CD4-positive, alpha-beta T cell treated with Interleukin-15 for 1 hour (primary cell): ENCODE data around the gene AMER2.

Source experiments
- DNase-seq: peaks from one replicate; pipeline ENCODE4 v3.0.0-alpha.2; 2020

Gene AMER2, protein sequence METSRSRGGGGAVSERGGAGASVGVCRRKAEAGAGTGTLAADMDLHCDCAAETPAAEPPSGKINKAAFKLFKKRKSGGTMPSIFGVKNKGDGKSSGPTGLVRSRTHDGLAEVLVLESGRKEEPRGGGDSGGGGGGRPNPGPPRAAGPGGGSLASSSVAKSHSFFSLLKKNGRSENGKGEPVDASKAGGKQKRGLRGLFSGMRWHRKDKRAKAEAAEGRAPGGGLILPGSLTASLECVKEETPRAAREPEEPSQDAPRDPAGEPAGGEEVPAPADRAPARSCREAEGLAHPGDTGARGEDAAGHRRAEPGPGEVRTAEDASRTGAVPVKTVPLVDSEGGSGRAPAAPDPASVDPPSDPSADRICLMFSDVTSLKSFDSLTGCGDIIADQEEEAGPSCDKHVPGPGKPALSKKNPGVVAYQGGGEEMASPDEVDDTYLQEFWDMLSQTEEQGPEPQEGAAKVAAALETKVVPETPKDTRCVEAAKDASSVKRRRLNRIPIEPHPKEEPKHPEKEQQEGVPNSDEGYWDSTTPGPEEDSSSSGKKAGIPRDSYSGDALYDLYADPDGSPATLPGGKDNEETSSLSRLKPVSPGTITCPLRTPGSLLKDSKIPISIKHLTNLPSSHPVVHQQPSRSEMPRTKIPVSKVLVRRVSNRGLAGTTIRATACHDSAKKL

DNA sequence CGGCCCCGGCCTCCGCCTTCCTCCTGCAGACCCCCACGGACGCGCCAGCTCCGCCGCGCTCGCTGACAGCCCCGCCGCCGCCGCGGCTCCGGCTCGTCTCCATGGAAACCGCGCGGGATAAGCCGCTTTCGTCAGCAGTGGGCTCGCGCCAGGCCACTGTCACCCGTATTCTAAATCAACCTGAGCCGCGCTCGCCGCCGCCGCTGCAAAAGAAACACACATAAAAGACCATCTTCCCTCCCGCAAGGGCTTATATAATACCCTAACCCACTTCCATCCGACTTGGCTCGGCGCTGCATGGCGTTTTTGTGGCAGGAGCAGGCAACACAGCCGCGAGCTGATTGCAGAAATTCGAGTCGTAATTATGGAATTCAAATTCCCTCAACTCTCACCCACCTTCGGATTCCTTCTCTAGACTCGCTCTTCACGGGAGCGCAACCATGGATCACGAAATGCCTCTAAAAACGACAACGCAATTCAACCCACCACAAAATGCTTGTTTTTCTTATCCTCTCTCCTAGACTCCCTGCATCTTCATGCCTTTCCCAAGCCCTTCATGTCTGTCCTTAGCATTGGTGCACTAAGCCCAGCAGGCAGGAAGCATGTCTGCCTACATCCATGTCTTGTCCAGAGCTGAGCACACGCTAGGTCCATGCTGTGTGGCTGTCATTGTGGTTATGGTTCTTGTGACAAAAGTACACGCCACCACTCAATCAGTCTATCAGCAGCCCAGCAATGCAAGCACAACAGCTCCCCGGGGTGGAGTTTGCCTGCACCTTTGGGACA is at the start of gene AMER2:
TSS of gene AMER2 (minus strand) at position 772 of the 786 bp plus-strand sequence. CDS start at position 103, 669 bp downstream.
- no peak for DNase-seq

GRCh38 chr13:25218019-25218418 is 45.9 kb upstream of the AMER2 start:
- no peak for DNase-seq

DNA sequence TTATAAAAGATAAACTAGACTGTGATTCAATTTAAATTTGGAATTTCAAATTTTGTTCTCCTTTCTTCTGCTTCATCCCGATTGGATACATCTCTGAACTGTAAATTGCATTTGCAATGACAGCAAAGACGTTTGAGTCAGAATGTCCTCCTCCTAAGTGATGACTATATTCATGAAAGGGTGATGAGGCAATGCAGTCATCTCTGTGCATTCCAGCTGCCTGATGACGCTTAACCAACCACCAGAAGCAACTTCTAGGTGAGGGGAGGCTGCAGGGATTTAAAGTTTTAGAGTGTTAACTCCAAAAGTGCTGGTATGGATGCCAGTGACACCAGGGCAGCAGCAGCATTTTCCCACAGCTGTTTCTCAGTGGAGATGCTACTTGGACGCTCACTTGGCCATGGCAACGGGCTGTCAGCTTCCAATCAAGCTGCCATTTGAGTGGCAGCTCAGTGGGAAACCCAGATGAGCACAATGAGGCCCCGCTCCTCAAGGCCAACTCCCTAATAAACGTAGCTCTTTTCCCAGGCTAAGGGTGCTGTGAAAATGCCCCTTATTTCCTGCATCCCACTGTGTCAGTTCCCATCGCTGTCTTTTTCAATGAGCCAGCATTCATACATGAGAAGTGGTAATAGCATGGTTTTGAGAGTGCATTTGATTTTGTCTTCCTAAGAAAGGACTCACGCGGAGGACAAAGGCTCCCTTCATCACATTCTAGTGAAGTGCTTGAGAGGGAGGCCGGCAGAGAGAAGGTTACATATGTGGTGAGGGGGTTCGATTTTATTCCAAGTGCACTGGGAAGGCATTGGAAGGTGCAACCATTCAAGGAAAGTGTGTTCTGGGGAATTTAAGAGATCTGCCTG is 45.2 kb upstream of the AMER2 start:
- no peak for DNase-seq

DNA sequence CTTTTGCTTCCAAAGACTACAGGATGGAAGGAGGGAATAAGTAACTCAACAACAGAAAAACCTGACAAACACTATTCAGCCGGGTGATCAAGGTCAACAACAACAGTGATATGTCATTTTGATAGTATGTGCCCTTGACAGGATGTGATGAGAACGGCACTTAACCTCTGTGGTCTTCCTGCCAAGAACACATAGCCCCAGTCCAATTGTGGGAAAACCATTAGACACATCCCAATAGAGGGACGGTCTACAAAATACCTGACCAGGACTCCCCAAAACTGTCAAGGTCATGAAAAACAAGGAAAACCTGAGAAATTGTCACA is 43.1 kb upstream of the AMER2 start:
- no peak for DNase-seq

- no peak for DNase-seq
Measured at GRCh38 chr13:25214491-25215252, 42.6 kb upstream of the AMER2 start.

GRCh38 chr13:25213715-25214114 is 41.6 kb upstream of the AMER2 start:
- DNase-seq = no peak

DNA sequence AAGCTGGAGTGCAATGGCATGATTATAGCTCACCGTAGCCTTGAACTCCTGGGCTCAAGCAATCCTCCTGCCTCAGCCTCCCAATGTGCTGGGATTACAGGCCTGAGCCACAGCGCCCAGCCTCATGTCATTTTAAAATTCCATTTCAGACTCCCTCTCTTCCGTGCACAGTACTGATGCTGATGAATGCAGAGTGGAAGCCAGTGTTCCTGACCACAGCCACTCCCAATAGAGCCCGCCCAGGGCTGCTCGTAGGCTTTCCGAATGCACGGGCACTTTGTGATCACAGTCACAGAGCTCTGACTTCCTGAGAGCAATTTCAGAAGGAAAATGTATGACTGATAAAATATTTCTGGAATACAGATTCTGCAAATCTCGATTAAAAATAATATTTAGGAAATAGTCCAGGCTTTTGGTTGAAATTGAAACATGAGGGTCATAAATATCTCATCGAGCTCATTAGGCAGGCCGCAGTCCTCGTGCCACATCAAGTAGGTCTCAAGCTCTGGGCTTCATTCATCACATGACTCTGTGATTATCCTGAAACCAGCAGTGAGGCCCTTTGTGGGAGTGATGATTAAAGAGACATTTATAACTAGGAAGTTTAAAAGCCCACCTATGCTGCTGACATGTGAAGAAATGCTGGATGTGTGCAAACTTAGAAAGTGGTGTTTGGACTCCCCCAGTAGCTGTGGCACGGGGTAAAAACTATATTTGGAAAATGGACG is 38.9 kb upstream of the AMER2 start:
- DNase-seq = no peak

- no peak for DNase-seq
Measured at GRCh38 chr13:25207291-25207810, 35.3 kb upstream of the AMER2 start.

- no peak for DNase-seq
Measured at GRCh38 chr13:25204863-25205262, 32.8 kb upstream of the AMER2 start.

- no peak for DNase-seq
Measured at GRCh38 chr13:25203127-25203740, 31.1 kb upstream of the AMER2 start.

- DNase-seq = no peak
Measured at GRCh38 chr13:25200783-25201182, 28.7 kb upstream of the AMER2 start.

DNA sequence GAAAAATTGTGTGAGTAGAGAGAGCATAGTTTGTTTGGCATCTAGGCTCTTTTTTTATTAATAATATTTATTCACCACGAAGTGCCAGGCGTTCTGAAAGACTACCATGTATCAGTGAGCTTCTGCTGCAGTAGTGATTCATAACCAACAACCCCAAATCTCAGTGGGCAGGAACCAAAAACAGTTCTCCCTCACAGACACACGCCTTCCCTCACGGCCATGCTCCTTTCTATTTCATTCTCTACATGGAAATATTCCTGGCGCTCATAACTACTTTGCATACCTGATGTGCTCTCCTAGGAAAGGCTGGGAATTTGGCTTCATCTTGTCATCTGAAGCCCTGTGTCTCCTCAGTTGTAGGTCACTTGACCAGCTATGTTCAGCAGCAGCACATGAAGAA is 26.6 kb upstream of the AMER2 start:
- DNase-seq = no peak

GRCh38 chr13:25196971-25197370 is 24.9 kb upstream of the AMER2 start:
- no peak for DNase-seq

DNA sequence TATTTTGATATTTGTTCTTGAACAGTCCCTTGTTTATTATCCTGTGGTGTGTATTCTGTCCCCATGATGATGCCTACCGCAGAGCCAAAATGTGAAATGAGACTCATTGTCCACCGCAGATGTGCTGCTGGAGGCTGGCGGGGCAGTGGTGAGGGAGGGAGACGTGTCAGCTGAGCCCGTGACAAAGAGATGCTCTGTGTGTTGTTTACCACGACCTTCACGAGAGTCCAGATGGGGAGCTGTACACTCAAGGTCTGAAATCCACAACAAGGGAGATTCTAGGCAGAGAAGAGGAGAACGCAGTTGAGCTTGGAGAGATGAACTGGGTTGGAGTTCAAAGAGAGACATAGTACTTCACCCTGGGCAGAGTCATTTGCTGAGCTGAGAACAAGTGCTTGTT is 20.8 kb upstream of the AMER2 start:
- no peak for DNase-seq

DNA sequence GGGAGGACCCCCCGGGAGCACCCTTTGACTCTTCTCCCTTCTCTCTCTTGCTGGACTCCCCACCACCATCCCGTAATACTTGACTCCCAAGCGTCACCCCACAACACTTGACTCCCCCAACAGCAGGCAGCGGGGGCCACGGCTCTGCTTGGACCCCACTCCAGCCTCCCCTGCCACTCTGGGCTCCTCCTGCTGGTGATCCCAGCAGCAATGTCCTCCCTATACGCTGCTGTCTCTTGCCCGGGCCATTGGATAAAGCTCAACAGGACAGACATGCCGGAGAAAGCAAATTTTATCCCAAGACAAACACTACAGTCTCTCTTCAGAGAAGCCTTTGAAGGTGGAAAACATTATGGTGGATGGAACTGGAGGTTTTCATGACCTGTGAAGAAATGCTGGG is 20.4 kb upstream of the AMER2 start:
- no peak for DNase-seq

- DNase-seq = no peak
Measured at GRCh38 chr13:25192052-25192451, 20.0 kb upstream of the AMER2 start.

- DNase-seq = no peak
Measured at GRCh38 chr13:25190771-25191170, 18.7 kb upstream of the AMER2 start.

DNA sequence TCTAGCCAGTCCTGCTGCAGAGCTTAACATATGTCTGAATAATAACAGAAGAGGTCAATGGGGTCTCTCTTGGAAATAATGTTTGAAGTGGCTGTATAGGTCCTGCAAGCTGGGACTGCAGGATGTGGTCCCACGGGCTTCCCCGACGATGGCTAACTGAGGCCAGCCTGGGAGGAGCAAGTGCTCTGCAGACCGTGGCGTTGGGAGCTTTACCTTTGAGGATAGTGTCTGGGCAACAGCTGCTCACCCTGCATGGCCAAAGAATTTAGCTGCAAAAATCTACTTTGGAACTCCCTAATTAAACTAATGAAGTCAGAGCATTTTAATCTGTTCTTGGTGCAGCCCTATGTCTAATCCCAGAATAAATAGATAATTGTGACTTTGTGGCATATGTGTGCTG is 18.2 kb upstream of the AMER2 start:
- DNase-seq = no peak

GRCh38 chr13:25187596-25187995 is 15.5 kb upstream of the AMER2 start:
- DNase-seq = no peak

GRCh38 chr13:25186187-25186586 is 14.1 kb upstream of the AMER2 start:
- no peak for DNase-seq

GRCh38 chr13:25181597-25181996 is 9.5 kb upstream of the AMER2 start:
- no peak for DNase-seq
